Chondrocyte (in vitro differentiated cells): Measurements from ENCODE around the gene TPTE2. TPM values are rescaled to one million over a fixed set of nuclear protein-coding genes. Genes with fewer than 3 reads are reported as not detected.
"Not testable (repeated sequence)": the region's sequence is repeated elsewhere in the genome, so short reads cannot be mapped to it uniquely, and the experiment has no call there.

ENCODE experiments used
- DNase-seq: peaks from one replicate; pipeline ENCODE4 v3.0.0; 2021; ENCODE audit warnings: mixed read lengths, low spot score
- H3K27ac Mint-ChIP-seq: one replicate; pipeline ENCODE4 v1.8.0; 2021; ENCODE audit warnings: mild to moderate bottlenecking, moderate library complexity, mixed read lengths; ENCODE audit not compliant: unreplicated experiment
- H3K27me3 Mint-ChIP-seq: 2 replicates; pipeline ENCODE4 v1.8.0; 2021; ENCODE audit warnings: low read depth, mixed read lengths
- H3K36me3 Mint-ChIP-seq: 2 replicates; pipeline ENCODE4 v1.8.0; 2021; ENCODE audit warnings: low read depth, mixed read lengths
- H3K4me1 Mint-ChIP-seq: 2 replicates; pipeline ENCODE4 v1.8.0; 2021; ENCODE audit warnings: low read depth, mild to moderate bottlenecking, mixed read lengths
- H3K4me3 Mint-ChIP-seq: one replicate; pipeline ENCODE4 v1.8.0; 2021; ENCODE audit warnings: mild to moderate bottlenecking, moderate library complexity, mixed read lengths; ENCODE audit not compliant: unreplicated experiment
- H3K9me3 Mint-ChIP-seq: 2 replicates; pipeline ENCODE4 v1.8.0; 2021; ENCODE audit warnings: low read depth, mixed read lengths
- CTCF ChIP-seq: fragments of 200-600 bp; sonication (generic); IDR thresholded peaks from 2 replicates; pipeline ENCODE4 v1.5.0; 2021; ENCODE audit warnings: antibody characterized with exemption, mild to moderate bottlenecking, moderate library complexity
- total RNA-seq: library from RNA; stranded (reverse); gene quantifications from 3 replicates; pipeline ENCODE4 v1.2.1, GENCODE V29; 2021

TPTE2 gene
- total RNA-seq, 1 donor from 2014 or later: not detected

- no peak for TF ChIP-seq CTCF
- Mint-ChIP-seq H3K27me3 (peaks cover 13% of the 10 kb centered on the region), H3K4me1 (no peaks in the 10 kb centered on the region), H3K9me3 (peaks cover 3% of the 10 kb centered on the region), H3K4me3 (no peak overlapping the region), H3K27ac (no peak overlapping the region), H3K36me3 (no peaks in the 10 kb centered on the region)
- DNase-seq: no peak
Measured at GRCh38 chr13:19567820-19568534, 6.6 kb upstream of the TPTE2 start.

- H3K4me1 Mint-ChIP-seq: no peaks in the 10 kb centered on the region
- no peak for DNase-seq
- H3K27me3 Mint-ChIP-seq: no peaks in the 10 kb centered on the region
- H3K9me3 Mint-ChIP-seq: no peaks in the 10 kb centered on the region
- no peak overlapping the region for H3K4me3 Mint-ChIP-seq
- no peaks in the 10 kb centered on the region for H3K36me3 Mint-ChIP-seq
- no peak for TF ChIP-seq CTCF
- no peak overlapping the region for H3K27ac Mint-ChIP-seq
Measured at GRCh38 chr13:19561585-19561984, 253 bp upstream of the TPTE2 start.

GRCh38 chr13:19560672-19561071 is 660 bp downstream of the TPTE2 start:
- not testable (repeated sequence) for H3K4me3 Mint-ChIP-seq, H3K9me3 Mint-ChIP-seq, DNase-seq, H3K27me3 Mint-ChIP-seq, H3K4me1 Mint-ChIP-seq, H3K36me3 Mint-ChIP-seq, H3K27ac Mint-ChIP-seq

GRCh38 chr13:19559739-19560138 is 1.6 kb downstream of the TPTE2 start:
- not testable (repeated sequence) for H3K27me3 Mint-ChIP-seq, H3K4me3 Mint-ChIP-seq, H3K36me3 Mint-ChIP-seq, H3K9me3 Mint-ChIP-seq, H3K27ac Mint-ChIP-seq, DNase-seq, H3K4me1 Mint-ChIP-seq

GRCh38 chr13:19557287-19557686 is 4.0 kb downstream of the TPTE2 start:
- H3K4me3 Mint-ChIP-seq, H3K27me3 Mint-ChIP-seq, H3K9me3 Mint-ChIP-seq, H3K27ac Mint-ChIP-seq, H3K36me3 Mint-ChIP-seq, DNase-seq, H3K4me1 Mint-ChIP-seq: not testable (repeated sequence)

- not testable (repeated sequence) for H3K36me3 Mint-ChIP-seq, H3K9me3 Mint-ChIP-seq, H3K4me3 Mint-ChIP-seq, H3K27ac Mint-ChIP-seq, DNase-seq, H3K4me1 Mint-ChIP-seq, H3K27me3 Mint-ChIP-seq
Measured at GRCh38 chr13:19549245-19549644, 12.1 kb downstream of the TPTE2 start.

- H3K4me1 Mint-ChIP-seq, H3K36me3 Mint-ChIP-seq, H3K4me3 Mint-ChIP-seq, H3K27ac Mint-ChIP-seq, DNase-seq, H3K9me3 Mint-ChIP-seq, H3K27me3 Mint-ChIP-seq: not testable (repeated sequence)
Measured at GRCh38 chr13:19525634-19526033, 35.7 kb downstream of the TPTE2 start.

GRCh38 chr13:19519049-19519448 is 42.3 kb downstream of the TPTE2 start:
- no peaks in the 10 kb centered on the region for H3K4me1 Mint-ChIP-seq
- TF ChIP-seq CTCF: no peak

GRCh38 chr13:19507623-19508022 is 53.7 kb downstream of the TPTE2 start:
- not testable (repeated sequence) for H3K4me3 Mint-ChIP-seq, H3K27me3 Mint-ChIP-seq, H3K36me3 Mint-ChIP-seq, H3K27ac Mint-ChIP-seq, H3K4me1 Mint-ChIP-seq, DNase-seq
- H3K9me3 Mint-ChIP-seq: peaks cover 31% of the 10 kb centered on the region

More at GRCh38 chr13:19519049-19519448, 42.3 kb downstream of the TPTE2 start:
- H3K9me3 Mint-ChIP-seq: peaks cover 3% of the 10 kb centered on the region
- DNase-seq: no peak
- peaks cover 1% of the 10 kb centered on the region for H3K27me3 Mint-ChIP-seq
- H3K4me3 Mint-ChIP-seq: no peak overlapping the region
- no peaks in the 10 kb centered on the region for H3K36me3 Mint-ChIP-seq
- no peak overlapping the region for H3K27ac Mint-ChIP-seq

GRCh38 chr13:19460126-19460525 is 101.2 kb downstream of the TPTE2 start:
- not testable (repeated sequence) for H3K27me3 Mint-ChIP-seq, H3K36me3 Mint-ChIP-seq, H3K4me1 Mint-ChIP-seq, H3K4me3 Mint-ChIP-seq, H3K27ac Mint-ChIP-seq, DNase-seq
- peaks cover 47% of the 10 kb centered on the region for H3K9me3 Mint-ChIP-seq
